GM23338 (cell line): Measurements from ENCODE around the gene CCR6. TPM values are rescaled to one million over a fixed set of nuclear protein-coding genes. Genes with fewer than 3 reads are reported as not detected.

Source experiments
- ATAC-seq: fragments of 200-7000 bp; cut with Tn5 transposase; 3 replicates; pipeline ENCODE4 v1.9.1; 2020
- DNase-seq: peaks from one replicate; pipeline ENCODE4 v3.0.0-alpha.2; 2015; ENCODE audit warnings: low spot score
- H2AFZ ChIP-seq: fragments of 200-600 bp; sonication (generic); 2 replicates; pipeline ENCODE4 v1.8.0; 2016; ENCODE audit warnings: antibody characterized with exemption, mild to moderate bottlenecking, moderate library complexity
- H3F3A ChIP-seq: fragments of 200-600 bp; sonication (generic); replicated peaks from 2 replicates; pipeline ENCODE4 v1.8.0; 2017; ENCODE audit warnings: antibody characterized with exemption, mixed run types, low read depth
- H3K27ac ChIP-seq: fragments of 200-600 bp; sonication (generic); 2 replicates; pipeline ENCODE4 v1.6.1; 2016; ENCODE audit warnings: low read depth
- H3K27me3 ChIP-seq: fragments of 200-600 bp; sonication (generic); 2 replicates; pipeline ENCODE4 v1.8.0; 2016; ENCODE audit warnings: mild to moderate bottlenecking, mixed run types, moderate library complexity; ENCODE audit not compliant: insufficient read depth
- H3K36me3 ChIP-seq: fragments of 200-600 bp; sonication (generic); 2 replicates; pipeline ENCODE4 v1.8.0; 2016; ENCODE audit warnings: mild to moderate bottlenecking; ENCODE audit not compliant: insufficient read depth
- H3K4me1 ChIP-seq: fragments of 200-600 bp; sonication (generic); 2 replicates; pipeline ENCODE4 v1.8.0; 2016; ENCODE audit warnings: mild to moderate bottlenecking, moderate library complexity; ENCODE audit not compliant: insufficient read depth
- H3K4me2 ChIP-seq: fragments of 200-600 bp; sonication (generic); 2 replicates; pipeline ENCODE4 v1.7.1; 2017; ENCODE audit warnings: mixed run types
- H3K4me3 ChIP-seq: fragments of 200-600 bp; sonication (generic); 2 replicates; pipeline ENCODE4 v1.6.1; 2016; ENCODE audit warnings: mixed run types
- H3K79me2 ChIP-seq: fragments of 200-600 bp; sonication (generic); replicated peaks from 2 replicates; pipeline ENCODE4 v1.8.0; 2017; ENCODE audit warnings: mild to moderate bottlenecking; ENCODE audit not compliant: insufficient read depth
- H3K9me2 ChIP-seq: fragments of 200-600 bp; sonication (generic); 2 replicates; pipeline ENCODE4 v1.8.0; 2017; ENCODE audit not compliant: insufficient read depth
- H4K20me1 ChIP-seq: fragments of 200-600 bp; sonication (generic); replicated peaks from 2 replicates; pipeline ENCODE4 v1.8.0; 2017; ENCODE audit warnings: mild to moderate bottlenecking; ENCODE audit not compliant: insufficient read depth
- H3K27ac Mint-ChIP-seq: 2 replicates; pipeline ENCODE4 v1.8.0; 2020; ENCODE audit warnings: inconsistent platforms, mild to moderate bottlenecking, moderate library complexity, mixed read lengths
- H3K27me3 Mint-ChIP-seq: 3 replicates; pipeline ENCODE4 v1.8.0; 2022; ENCODE audit warnings: low read depth, mild to moderate bottlenecking, moderate library complexity, mixed read lengths, inconsistent platforms; ENCODE audit not compliant: insufficient read depth, poor library complexity
- H3K36me3 Mint-ChIP-seq: 3 replicates; pipeline ENCODE4 v1.8.0; 2021; ENCODE audit warnings: low read depth, mild to moderate bottlenecking, inconsistent platforms, moderate library complexity, mixed read lengths
- H3K4me1 Mint-ChIP-seq: 3 replicates; pipeline ENCODE4 v1.8.0; 2020; ENCODE audit warnings: mild to moderate bottlenecking, inconsistent platforms, mixed read lengths
- H3K4me3 Mint-ChIP-seq: 3 replicates; pipeline ENCODE4 v1.8.0; 2021; ENCODE audit warnings: moderate library complexity, mild to moderate bottlenecking, inconsistent platforms, mixed read lengths
- H3K9me3 Mint-ChIP-seq: 3 replicates; pipeline ENCODE4 v1.8.0; 2020; ENCODE audit warnings: moderate library complexity, mild to moderate bottlenecking, inconsistent platforms, mixed read lengths
- CREB1 ChIP-seq: fragments of 250-450 bp; sonication (Bioruptor Pico); IDR thresholded peaks from 2 replicates; pipeline ENCODE4 v1.5.0; 2020; ENCODE audit warnings: low read depth, mild to moderate bottlenecking, moderate library complexity
- ETS1 ChIP-seq: IDR thresholded peaks from 2 replicates; pipeline ENCODE4 v1.6.1; 2016; ENCODE audit warnings: antibody characterized with exemption
- EZH2 ChIP-seq: fragments of 200-600 bp; sonication (generic); IDR thresholded peaks from one replicate; pipeline ENCODE4 v1.8.0; 2017; ENCODE audit warnings: antibody characterized with exemption, mild to moderate bottlenecking, low read depth; ENCODE audit not compliant: unreplicated experiment
- EZH2phosphoT487 ChIP-seq: fragments of 200-600 bp; sonication (generic); IDR thresholded peaks from one replicate; pipeline ENCODE4 v1.8.1; 2018; ENCODE audit warnings: antibody characterized with exemption; ENCODE audit not compliant: unreplicated experiment
- NANOG ChIP-seq: IDR thresholded peaks from 2 replicates; pipeline ENCODE4 v1.6.1; 2016; ENCODE audit warnings: antibody characterized with exemption, borderline replicate concordance
- POLR2AphosphoS5 ChIP-seq: IDR thresholded peaks from 2 replicates; pipeline ENCODE4 v1.6.1; 2016; ENCODE audit warnings: antibody characterized with exemption, low read depth
- STAT1 ChIP-seq: IDR thresholded peaks from one replicate; pipeline ENCODE4 v1.6.1; 2016; ENCODE audit warnings: antibody characterized with exemption; ENCODE audit not compliant: unreplicated experiment
- ZNF114 ChIP-seq: fragments of 250-450 bp; sonication (Bioruptor Pico); IDR thresholded peaks from 2 replicates; pipeline ENCODE4 v1.5.0; 2020; ENCODE audit warnings: mild to moderate bottlenecking, moderate library complexity
- ZNF331 ChIP-seq: fragments of 250-450 bp; sonication (Bioruptor Pico); IDR thresholded peaks from 2 replicates; pipeline ENCODE4 v1.5.0; 2020; ENCODE audit warnings: low read depth, mild to moderate bottlenecking, moderate library complexity
- polyA plus RNA-seq: library from polyadenylated mRNA; unstranded; fragments of >200 nt; fragmentation: Nextera tagmentation; extraction: Ambion mirVana; gene quantifications from 2 replicates; pipeline ENCODE4 v1.2.1, GENCODE V29; 2016
- total RNA-seq: library from RNA; depleted of rRNA; stranded (reverse); fragments of >200 nt; shearing (Covaris generic); gene quantifications from 2 replicates; pipeline ENCODE4 v1.2.3, GENCODE V29; 2014
- TF ChIP-seq, protein P1 (sequence below): IDR thresholded peaks from one replicate; pipeline ENCODE4 v1.6.1; 2018; ENCODE audit warnings: antibody characterized with exemption; ENCODE audit not compliant: unreplicated experiment
- TF ChIP-seq, protein P2 (sequence below), 2 experiments: fragments of 200-600 bp in 1 of 2; sonication (generic) in 1 of 2; conservative IDR thresholded peaks; 2 replicates each; pipeline versions ENCODE4 v1.5.1 to v1.6.1; 2016 to 2017; ENCODE audit warnings: antibody characterized with exemption in 2 of 2, low read depth in 2 of 2, mild to moderate bottlenecking in 2 of 2, moderate library complexity in 1 of 2
- TF ChIP-seq, protein P3 (sequence below): fragments of 250-450 bp; sonication (Bioruptor Pico); IDR thresholded peaks from 2 replicates; pipeline ENCODE4 v1.5.0; 2020; ENCODE audit warnings: mild to moderate bottlenecking, moderate library complexity

Gene CCR6
- total and polyA plus RNA-seq, 2 experiments from 2014 or later, result not detected

GRCh38 chr6:167107787-167108186, 15.1 kb upstream of the CCR6 start (continued):
- no peak for TF ChIP-seq ETS1
- TF ChIP-seq NANOG, result no peak
- no peak for TF ChIP-seq EZH2

DNA sequence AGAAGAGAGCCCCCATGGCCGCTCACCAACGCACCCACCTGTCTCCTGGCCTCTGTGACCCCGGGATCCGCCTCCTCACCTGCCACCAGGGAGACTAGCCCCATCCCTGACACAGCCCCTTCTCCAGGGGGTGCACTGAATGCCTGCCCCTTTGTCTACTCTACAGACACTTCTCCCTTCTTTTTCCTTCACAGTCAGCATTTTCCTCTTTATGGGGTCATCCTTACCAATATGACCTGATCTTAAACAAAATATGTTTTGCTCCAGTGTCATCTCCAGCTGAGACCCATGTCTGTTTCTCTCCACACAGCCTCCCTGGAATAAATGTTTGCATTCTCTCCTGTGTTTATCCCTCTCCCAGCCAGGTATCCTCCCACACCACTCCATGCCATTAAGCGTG, 14.6 kb upstream of the CCR6 start:
- H3K4me3 Mint-ChIP-seq, result no peak overlapping the region
- Histone ChIP-seq H3F3A (no peaks in the 10 kb centered on the region), H3K9me2 (no peaks in the 10 kb centered on the region), H4K20me1 (no peaks in the 10 kb centered on the region), H3K27me3 (no peaks in the 10 kb centered on the region), H3K36me3 (no peaks in the 10 kb centered on the region), H3K4me1 (no peaks in the 10 kb centered on the region), H3K27ac (no peak overlapping the region), H3K79me2 (no peaks in the 10 kb centered on the region), H3K4me2 (no peak overlapping the region), H3K4me3 (no peak overlapping the region), H2AFZ (no peak overlapping the region)
- H3K4me1 Mint-ChIP-seq, result no peaks in the 10 kb centered on the region; the same call in 2 of the 3 replicates
- no peaks in the 10 kb centered on the region for H3K9me3 Mint-ChIP-seq
- no peaks in the 10 kb centered on the region for H3K36me3 Mint-ChIP-seq
- ATAC-seq (no peak), DNase-seq (no peak)
- H3K27ac Mint-ChIP-seq, result no peak overlapping the region
- H3K27me3 Mint-ChIP-seq, result peaks cover 6% of the 10 kb centered on the region
- TF ChIP-seq EZH2phosphoT487 (no peak), ETS1 (no peak), ZNF114 (CRISPR knock-in tag) (no peak), CREB1 (CRISPR knock-in tag) (no peak), POLR2AphosphoS5 (no peak), ZNF331 (CRISPR knock-in tag) (no peak), EZH2 (no peak), NANOG (no peak), STAT1 (no peak)
- TF ChIP-seq, protein P1, sequence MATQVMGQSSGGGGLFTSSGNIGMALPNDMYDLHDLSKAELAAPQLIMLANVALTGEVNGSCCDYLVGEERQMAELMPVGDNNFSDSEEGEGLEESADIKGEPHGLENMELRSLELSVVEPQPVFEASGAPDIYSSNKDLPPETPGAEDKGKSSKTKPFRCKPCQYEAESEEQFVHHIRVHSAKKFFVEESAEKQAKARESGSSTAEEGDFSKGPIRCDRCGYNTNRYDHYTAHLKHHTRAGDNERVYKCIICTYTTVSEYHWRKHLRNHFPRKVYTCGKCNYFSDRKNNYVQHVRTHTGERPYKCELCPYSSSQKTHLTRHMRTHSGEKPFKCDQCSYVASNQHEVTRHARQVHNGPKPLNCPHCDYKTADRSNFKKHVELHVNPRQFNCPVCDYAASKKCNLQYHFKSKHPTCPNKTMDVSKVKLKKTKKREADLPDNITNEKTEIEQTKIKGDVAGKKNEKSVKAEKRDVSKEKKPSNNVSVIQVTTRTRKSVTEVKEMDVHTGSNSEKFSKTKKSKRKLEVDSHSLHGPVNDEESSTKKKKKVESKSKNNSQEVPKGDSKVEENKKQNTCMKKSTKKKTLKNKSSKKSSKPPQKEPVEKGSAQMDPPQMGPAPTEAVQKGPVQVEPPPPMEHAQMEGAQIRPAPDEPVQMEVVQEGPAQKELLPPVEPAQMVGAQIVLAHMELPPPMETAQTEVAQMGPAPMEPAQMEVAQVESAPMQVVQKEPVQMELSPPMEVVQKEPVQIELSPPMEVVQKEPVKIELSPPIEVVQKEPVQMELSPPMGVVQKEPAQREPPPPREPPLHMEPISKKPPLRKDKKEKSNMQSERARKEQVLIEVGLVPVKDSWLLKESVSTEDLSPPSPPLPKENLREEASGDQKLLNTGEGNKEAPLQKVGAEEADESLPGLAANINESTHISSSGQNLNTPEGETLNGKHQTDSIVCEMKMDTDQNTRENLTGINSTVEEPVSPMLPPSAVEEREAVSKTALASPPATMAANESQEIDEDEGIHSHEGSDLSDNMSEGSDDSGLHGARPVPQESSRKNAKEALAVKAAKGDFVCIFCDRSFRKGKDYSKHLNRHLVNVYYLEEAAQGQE, result no peak
- TF ChIP-seq, protein P2, sequence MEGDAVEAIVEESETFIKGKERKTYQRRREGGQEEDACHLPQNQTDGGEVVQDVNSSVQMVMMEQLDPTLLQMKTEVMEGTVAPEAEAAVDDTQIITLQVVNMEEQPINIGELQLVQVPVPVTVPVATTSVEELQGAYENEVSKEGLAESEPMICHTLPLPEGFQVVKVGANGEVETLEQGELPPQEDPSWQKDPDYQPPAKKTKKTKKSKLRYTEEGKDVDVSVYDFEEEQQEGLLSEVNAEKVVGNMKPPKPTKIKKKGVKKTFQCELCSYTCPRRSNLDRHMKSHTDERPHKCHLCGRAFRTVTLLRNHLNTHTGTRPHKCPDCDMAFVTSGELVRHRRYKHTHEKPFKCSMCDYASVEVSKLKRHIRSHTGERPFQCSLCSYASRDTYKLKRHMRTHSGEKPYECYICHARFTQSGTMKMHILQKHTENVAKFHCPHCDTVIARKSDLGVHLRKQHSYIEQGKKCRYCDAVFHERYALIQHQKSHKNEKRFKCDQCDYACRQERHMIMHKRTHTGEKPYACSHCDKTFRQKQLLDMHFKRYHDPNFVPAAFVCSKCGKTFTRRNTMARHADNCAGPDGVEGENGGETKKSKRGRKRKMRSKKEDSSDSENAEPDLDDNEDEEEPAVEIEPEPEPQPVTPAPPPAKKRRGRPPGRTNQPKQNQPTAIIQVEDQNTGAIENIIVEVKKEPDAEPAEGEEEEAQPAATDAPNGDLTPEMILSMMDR (conservative IDR thresholded peaks at IDR 0.05; ENCODE audit: low read depth in 2 of 2), result no peak
- TF ChIP-seq, protein P3, sequence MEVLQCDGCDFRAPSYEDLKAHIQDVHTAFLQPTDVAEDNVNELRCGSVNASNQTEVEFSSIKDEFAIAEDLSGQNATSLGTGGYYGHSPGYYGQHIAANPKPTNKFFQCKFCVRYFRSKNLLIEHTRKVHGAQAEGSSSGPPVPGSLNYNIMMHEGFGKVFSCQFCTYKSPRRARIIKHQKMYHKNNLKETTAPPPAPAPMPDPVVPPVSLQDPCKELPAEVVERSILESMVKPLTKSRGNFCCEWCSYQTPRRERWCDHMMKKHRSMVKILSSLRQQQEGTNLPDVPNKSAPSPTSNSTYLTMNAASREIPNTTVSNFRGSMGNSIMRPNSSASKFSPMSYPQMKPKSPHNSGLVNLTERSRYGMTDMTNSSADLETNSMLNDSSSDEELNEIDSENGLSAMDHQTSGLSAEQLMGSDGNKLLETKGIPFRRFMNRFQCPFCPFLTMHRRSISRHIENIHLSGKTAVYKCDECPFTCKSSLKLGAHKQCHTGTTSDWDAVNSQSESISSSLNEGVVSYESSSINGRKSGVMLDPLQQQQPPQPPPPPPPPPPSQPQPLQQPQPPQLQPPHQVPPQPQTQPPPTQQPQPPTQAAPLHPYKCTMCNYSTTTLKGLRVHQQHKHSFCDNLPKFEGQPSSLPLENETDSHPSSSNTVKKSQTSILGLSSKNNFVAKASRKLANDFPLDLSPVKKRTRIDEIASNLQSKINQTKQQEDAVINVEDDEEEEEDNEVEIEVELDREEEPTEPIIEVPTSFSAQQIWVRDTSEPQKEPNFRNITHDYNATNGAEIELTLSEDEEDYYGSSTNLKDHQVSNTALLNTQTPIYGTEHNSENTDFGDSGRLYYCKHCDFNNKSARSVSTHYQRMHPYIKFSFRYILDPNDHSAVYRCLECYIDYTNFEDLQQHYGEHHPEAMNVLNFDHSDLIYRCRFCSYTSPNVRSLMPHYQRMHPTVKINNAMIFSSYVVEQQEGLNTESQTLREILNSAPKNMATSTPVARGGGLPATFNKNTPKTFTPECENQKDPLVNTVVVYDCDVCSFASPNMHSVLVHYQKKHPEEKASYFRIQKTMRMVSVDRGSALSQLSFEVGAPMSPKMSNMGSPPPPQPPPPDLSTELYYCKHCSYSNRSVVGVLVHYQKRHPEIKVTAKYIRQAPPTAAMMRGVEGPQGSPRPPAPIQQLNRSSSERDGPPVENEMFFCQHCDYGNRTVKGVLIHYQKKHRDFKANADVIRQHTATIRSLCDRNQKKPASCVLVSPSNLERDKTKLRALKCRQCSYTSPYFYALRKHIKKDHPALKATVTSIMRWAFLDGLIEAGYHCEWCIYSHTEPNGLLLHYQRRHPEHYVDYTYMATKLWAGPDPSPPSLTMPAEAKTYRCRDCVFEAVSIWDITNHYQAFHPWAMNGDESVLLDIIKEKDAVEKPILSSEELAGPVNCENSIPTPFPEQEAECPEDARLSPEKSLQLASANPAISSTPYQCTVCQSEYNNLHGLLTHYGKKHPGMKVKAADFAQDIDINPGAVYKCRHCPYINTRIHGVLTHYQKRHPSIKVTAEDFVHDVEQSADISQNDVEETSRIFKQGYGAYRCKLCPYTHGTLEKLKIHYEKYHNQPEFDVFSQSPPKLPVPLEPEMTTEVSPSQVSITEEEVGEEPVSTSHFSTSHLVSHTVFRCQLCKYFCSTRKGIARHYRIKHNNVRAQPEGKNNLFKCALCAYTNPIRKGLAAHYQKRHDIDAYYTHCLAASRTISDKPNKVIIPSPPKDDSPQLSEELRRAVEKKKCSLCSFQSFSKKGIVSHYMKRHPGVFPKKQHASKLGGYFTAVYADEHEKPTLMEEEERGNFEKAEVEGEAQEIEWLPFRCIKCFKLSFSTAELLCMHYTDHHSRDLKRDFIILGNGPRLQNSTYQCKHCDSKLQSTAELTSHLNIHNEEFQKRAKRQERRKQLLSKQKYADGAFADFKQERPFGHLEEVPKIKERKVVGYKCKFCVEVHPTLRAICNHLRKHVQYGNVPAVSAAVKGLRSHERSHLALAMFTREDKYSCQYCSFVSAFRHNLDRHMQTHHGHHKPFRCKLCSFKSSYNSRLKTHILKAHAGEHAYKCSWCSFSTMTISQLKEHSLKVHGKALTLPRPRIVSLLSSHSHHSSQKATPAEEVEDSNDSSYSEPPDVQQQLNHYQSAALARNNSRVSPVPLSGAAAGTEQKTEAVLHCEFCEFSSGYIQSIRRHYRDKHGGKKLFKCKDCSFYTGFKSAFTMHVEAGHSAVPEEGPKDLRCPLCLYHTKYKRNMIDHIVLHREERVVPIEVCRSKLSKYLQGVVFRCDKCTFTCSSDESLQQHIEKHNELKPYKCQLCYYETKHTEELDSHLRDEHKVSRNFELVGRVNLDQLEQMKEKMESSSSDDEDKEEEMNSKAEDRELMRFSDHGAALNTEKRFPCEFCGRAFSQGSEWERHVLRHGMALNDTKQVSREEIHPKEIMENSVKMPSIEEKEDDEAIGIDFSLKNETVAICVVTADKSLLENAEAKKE (CRISPR knock-in tag), result no peak
